WERI-Rb-1 (cell line): Measurements from ENCODE around the gene GAL3ST2.

ENCODE experiments used
- DNase-seq: peaks from one replicate; pipeline ENCODE4 v3.0.0-alpha.2; 2020
- H3K27ac ChIP-seq: fragments of 250-450 bp; sonication (Bioruptor Pico); 2 replicates; pipeline ENCODE4 v1.5.1; 2020; ENCODE audit warnings: mild to moderate bottlenecking, moderate library complexity
- H3K27me3 ChIP-seq: fragments of 250-450 bp; sonication (Bioruptor Pico); 2 replicates; pipeline ENCODE4 v1.5.1; 2021; ENCODE audit warnings: mild to moderate bottlenecking, low read depth, moderate library complexity; ENCODE audit not compliant: insufficient read depth, severe bottlenecking
- H3K36me3 ChIP-seq: fragments of 250-450 bp; sonication (Bioruptor Pico); 2 replicates; pipeline ENCODE4 v1.5.1; 2020; ENCODE audit warnings: mild to moderate bottlenecking, moderate library complexity
- H3K4me3 ChIP-seq: 2 replicates; pipeline ENCODE4 v1.5.1; 2011; ENCODE audit warnings: low read depth, mild to moderate bottlenecking, control low read depth, low read length
- H3K9me3 ChIP-seq: fragments of 250-450 bp; sonication (Bioruptor Pico); 2 replicates; pipeline ENCODE4 v1.5.1; 2021; ENCODE audit warnings: mild to moderate bottlenecking, moderate library complexity; ENCODE audit not compliant: severe bottlenecking
- TF ChIP-seq, protein P1 (sequence below): IDR thresholded peaks from 2 replicates; pipeline ENCODE4 v1.5.1; 2011; ENCODE audit warnings: low read depth, mild to moderate bottlenecking, control low read depth, inconsistent platforms, low read length

Gene GAL3ST2

DNA sequence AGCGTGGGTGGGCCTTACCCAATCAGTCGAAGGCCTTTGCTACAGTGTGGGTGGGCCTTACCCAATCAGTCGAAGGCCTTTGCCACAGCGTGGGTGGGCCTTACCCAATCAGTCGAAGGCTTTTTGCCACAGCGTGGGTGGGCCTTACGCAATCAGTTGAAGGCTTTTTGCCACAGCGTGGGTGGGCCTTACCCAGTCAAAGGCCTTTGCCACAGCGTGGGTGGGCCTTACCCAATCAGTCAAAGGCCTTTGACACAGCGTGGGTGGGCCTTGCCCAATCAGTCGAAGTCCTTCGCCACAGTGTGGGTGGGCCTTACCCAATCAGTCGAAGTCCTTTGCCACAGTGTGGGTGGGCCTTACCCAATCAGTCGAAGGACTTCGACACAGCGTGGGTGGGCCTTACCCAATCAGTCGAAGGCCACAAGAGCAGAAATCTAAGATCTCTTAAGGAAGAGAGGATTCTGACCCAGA lies 16.3 kb upstream of the GAL3ST2 start:
- H3K27me3 ChIP-seq = no peaks in the 10 kb centered on the region
- H3K9me3 ChIP-seq = no peaks in the 10 kb centered on the region
- H3K36me3 ChIP-seq = peaks cover 23% of the 10 kb centered on the region
- no peak overlapping the region for H3K4me3 ChIP-seq
- no peak overlapping the region for H3K27ac ChIP-seq
- DNase-seq = no peak
- TF ChIP-seq, protein P1, sequence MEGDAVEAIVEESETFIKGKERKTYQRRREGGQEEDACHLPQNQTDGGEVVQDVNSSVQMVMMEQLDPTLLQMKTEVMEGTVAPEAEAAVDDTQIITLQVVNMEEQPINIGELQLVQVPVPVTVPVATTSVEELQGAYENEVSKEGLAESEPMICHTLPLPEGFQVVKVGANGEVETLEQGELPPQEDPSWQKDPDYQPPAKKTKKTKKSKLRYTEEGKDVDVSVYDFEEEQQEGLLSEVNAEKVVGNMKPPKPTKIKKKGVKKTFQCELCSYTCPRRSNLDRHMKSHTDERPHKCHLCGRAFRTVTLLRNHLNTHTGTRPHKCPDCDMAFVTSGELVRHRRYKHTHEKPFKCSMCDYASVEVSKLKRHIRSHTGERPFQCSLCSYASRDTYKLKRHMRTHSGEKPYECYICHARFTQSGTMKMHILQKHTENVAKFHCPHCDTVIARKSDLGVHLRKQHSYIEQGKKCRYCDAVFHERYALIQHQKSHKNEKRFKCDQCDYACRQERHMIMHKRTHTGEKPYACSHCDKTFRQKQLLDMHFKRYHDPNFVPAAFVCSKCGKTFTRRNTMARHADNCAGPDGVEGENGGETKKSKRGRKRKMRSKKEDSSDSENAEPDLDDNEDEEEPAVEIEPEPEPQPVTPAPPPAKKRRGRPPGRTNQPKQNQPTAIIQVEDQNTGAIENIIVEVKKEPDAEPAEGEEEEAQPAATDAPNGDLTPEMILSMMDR = no peak

GRCh38 chr2:241762321-241762932 lies 14.2 kb upstream of the GAL3ST2 start:
- Histone ChIP-seq H3K9me3 (no peaks in the 10 kb centered on the region), H3K36me3 (peaks cover 14% of the 10 kb centered on the region), H3K27me3 (no peaks in the 10 kb centered on the region), H3K27ac (no peak overlapping the region), H3K4me3 (no peak overlapping the region)
- DNase-seq = peak; percentile 3
- TF ChIP-seq, protein P1 = no peak

- peaks cover 14% of the 10 kb centered on the region for H3K36me3 ChIP-seq
- H3K9me3 ChIP-seq = no peaks in the 10 kb centered on the region
- H3K4me3 ChIP-seq = no peak overlapping the region
- TF ChIP-seq, protein P1 = no peak
- no peak overlapping the region for H3K27ac ChIP-seq
- DNase-seq = no peak
- no peaks in the 10 kb centered on the region for H3K27me3 ChIP-seq
These were observed 13.7 kb upstream of the GAL3ST2 start for GRCh38 chr2:241762933-241763369.

DNA sequence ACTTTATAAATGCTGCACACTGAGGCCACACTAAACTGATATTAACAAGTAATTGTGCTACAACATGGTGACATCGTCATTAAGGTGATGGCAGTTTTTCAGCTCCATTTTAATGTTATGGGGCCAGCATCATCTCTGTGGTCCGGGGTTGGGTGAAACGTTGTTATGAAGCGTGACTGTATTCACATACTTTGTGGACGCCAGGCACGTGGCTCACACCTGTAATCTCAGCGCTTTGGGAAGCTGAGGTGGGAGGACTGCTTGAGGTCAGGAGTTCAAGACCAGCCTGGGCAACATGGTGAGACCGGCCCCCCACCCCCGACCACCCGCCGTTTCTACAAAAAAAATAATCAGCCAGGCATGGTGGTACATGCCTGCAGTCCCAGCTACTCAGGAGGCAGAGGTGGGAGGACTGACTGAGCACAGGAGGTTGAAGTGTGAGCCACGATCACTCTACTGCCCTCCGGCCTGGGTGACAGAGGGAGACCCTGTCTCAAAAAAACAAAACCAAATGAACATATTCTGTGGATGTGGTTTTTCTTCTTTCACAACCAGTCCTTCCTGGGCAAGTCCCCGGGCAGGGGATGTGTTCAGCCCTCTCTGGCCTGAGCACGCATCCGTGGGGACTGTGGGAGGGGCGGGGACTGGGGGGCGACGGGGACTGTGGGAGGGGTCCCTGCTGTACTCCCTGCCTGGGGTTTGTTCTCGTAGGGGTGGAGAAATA lies 12.9 kb upstream of the GAL3ST2 start:
- Histone ChIP-seq H3K9me3 (no peaks in the 10 kb centered on the region), H3K36me3 (peaks cover 14% of the 10 kb centered on the region), H3K27me3 (no peaks in the 10 kb centered on the region), H3K27ac (no peak overlapping the region), H3K4me3 (no peak overlapping the region)
- DNase-seq = no peak
- TF ChIP-seq, protein P1 = no peak

DNA sequence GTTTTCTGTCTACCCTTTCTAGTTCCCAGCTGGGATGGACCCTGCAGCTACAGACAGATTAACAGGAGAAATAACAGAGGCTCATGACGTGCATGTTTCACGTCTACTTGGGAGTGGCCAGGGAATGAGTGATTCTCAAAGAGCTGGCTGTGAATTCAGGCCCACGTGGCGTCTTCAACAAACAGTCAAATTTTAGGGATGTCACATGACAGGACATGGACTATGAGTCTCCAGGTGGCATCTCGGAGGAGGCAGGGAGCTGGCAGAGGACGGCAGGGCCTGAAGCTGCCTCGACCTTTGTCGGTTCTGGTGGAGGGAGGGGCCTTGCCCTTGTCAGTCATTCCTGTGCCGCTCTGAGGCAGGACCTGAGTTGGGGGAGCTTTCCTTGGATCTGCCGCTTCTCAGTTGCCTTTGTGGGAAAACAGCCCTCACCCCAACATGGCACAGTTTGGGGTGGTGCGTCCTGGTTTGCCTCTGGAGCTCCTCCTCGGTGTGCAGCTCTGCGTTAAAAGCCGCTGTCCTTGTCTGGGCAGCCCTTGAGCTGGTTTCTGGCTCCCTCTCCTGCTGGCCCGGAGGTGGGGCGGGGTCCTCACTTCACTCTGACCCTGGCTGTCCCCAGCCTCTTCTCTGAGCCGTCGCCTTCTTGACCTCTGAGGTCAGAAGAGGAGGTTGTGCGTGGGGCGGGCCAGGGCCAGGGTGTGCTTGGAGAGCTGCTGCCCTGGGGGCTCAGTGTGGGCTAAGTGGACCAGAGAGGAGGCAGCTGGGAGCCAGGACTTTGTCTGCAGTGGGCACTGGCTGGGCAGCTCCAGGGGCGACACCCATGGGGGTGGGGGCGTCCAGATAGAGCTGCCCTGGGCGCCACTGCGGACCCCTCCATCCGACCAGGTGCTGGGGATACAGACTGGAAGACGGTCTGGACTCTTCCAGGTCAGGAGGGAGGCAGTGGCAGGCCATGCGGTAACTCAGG lies 12.1 kb upstream of the GAL3ST2 start:
- no peaks in the 10 kb centered on the region for H3K27me3 ChIP-seq
- no peaks in the 10 kb centered on the region for H3K9me3 ChIP-seq
- no peak overlapping the region for H3K27ac ChIP-seq
- TF ChIP-seq, protein P1 = peak; percentile 22; the same call in 1 of the 2 replicates
- DNase-seq = no peak
- H3K36me3 ChIP-seq = peaks cover 7% of the 10 kb centered on the region
- H3K4me3 ChIP-seq = no peak overlapping the region
